Fibroblast of lung (primary cell): ENCODE data around the gene GPER1. TPM values are rescaled to one million over a fixed set of nuclear protein-coding genes. Genes with fewer than 3 reads are reported as not detected.

Experiments
- DNase-seq, 2 donors: peaks; one replicate each; pipeline versions ENCODE4 v3.0.0 to v3.0.0-alpha.2; 2010; ENCODE audit warnings: low read depth in 2 of 2
- H2AFZ ChIP-seq: 2 replicates; pipeline ENCODE4 v1.5.1; 2012; ENCODE audit warnings: low read length, control low read depth, inconsistent platforms
- H3K27ac ChIP-seq: 2 replicates; pipeline ENCODE4 v1.5.1; 2011; ENCODE audit warnings: low read length, control low read depth; ENCODE audit not compliant: insufficient read depth
- H3K27me3 ChIP-seq: 2 replicates; pipeline ENCODE4 v1.5.1; 2011; ENCODE audit warnings: mild to moderate bottlenecking, low read length; ENCODE audit not compliant: control insufficient read depth, insufficient read depth
- H3K36me3 ChIP-seq: 2 replicates; pipeline ENCODE4 v1.5.1; 2011; ENCODE audit warnings: low read length; ENCODE audit not compliant: control insufficient read depth, insufficient read depth
- H3K4me1 ChIP-seq: 2 replicates; pipeline ENCODE4 v1.5.1; 2011; ENCODE audit warnings: low read length; ENCODE audit not compliant: control insufficient read depth, insufficient read depth; ENCODE audit errors: extremely low read depth
- H3K4me2 ChIP-seq: 2 replicates; pipeline ENCODE4 v1.5.1; 2011; ENCODE audit warnings: low read length, control low read depth; ENCODE audit not compliant: insufficient read depth; ENCODE audit errors: extremely low read depth
- H3K4me3 ChIP-seq, 4 experiments: fragments of 200-600 bp in 1 of 4; sonication (generic) in 1 of 4; replicated peaks in 1 of 4; 2 replicates each; pipeline ENCODE4 v1.5.1; 2011 to 2016; ENCODE audit warnings: low read length in 4 of 4, low read depth in 3 of 4, mild to moderate bottlenecking in 3 of 4, control low read depth in 2 of 4, inconsistent platforms in 1 of 4, mixed read lengths in 1 of 4; ENCODE audit not compliant: insufficient read depth in 1 of 4; ENCODE audit errors: control extremely low read depth in 1 of 4
- H3K79me2 ChIP-seq: 2 replicates; pipeline ENCODE4 v1.5.1; 2012; ENCODE audit warnings: mild to moderate bottlenecking, low read length, inconsistent platforms; ENCODE audit not compliant: control insufficient read depth, insufficient read depth
- H3K9ac ChIP-seq: 2 replicates; pipeline ENCODE4 v1.5.1; 2011; ENCODE audit warnings: mild to moderate bottlenecking, low read length, control low read depth; ENCODE audit not compliant: insufficient read depth
- H3K9me3 ChIP-seq: 2 replicates; pipeline ENCODE4 v1.5.1; 2012; ENCODE audit warnings: low read depth, low read length; ENCODE audit not compliant: control insufficient read depth, insufficient read depth
- H4K20me1 ChIP-seq: 2 replicates; pipeline ENCODE4 v1.5.1; 2011; ENCODE audit warnings: low read length; ENCODE audit not compliant: control insufficient read depth, insufficient read depth; ENCODE audit errors: extremely low read depth
- EZH2 ChIP-seq: IDR thresholded peaks from 2 replicates; pipeline ENCODE4 v1.5.1; 2012; ENCODE audit warnings: low read length, control low read depth, mild to moderate bottlenecking; ENCODE audit errors: missing control alignments
- polyA plus RNA-seq, 2 donors: library from polyadenylated mRNA; depleted of rRNA in 1 of 2; stranded (reverse) in 1 of 2; unstranded in 1 of 2; fragments of >200 nt; gene quantifications; 2 replicates each; pipeline ENCODE4 v1.2.1, GENCODE V29; 2011 to 2012; ENCODE audit warnings: missing spikeins in 1 of 2
- total RNA-seq: library from RNA; depleted of rRNA; stranded (reverse); fragments of >200 nt; gene quantifications from 2 replicates; pipeline ENCODE4 v1.2.1, GENCODE V29; 2014
- TF ChIP-seq, protein P1 (sequence below), 2 donors: IDR thresholded peaks in 1 of 2; conservative IDR thresholded peaks in 1 of 2; 1 replicate in 1 of 2; 2 replicates in 1 of 2; pipeline ENCODE4 v1.5.1; 2011 to 2012; ENCODE audit warnings: low read length in 2 of 2, control low read depth in 1 of 2, inconsistent platforms in 1 of 2, low read depth in 1 of 2, mild to moderate bottlenecking in 1 of 2

GPER1 gene
- total and polyA plus RNA-seq, 2 donors (not counting 1 experiment from before 2014, with no cell fraction given), result 2.0 to 2.3 TPM

DNA sequence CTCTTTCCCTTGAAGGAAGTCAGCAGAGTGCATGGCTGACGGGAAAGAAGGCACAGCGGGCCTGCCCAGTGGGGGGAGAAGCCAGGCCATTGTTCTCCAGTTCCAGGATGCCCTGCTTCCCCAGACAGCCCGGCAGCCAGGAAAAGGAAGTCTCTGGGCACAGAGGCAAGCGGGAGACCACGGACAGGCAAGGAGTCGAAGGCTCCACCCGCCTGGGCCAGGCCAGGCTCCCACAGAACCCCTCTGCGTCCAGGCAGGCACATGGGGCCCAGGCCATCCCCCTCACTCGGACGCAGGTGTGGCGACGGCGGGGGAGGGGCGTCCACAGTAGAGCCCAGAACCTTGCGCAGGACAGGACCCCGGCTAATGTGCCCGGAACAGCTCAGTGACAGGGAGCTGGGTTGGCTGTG is 34.9 kb upstream of the GPER1 start:
- Histone ChIP-seq H4K20me1 (no peaks in the 10 kb centered on the region), H3K4me2 (no peak overlapping the region), H3K27me3 (no peaks in the 10 kb centered on the region), H3K27ac (no peak overlapping the region), H2AFZ (no peak overlapping the region), H3K4me3 (no peak overlapping the region), H3K79me2 (no peaks in the 10 kb centered on the region), H3K36me3 (peaks cover 1% of the 10 kb centered on the region), H3K9ac (no peak overlapping the region), H3K9me3 (no peaks in the 10 kb centered on the region), H3K4me1 (no peaks in the 10 kb centered on the region)
- no peak for TF ChIP-seq EZH2
- TF ChIP-seq, protein P1, sequence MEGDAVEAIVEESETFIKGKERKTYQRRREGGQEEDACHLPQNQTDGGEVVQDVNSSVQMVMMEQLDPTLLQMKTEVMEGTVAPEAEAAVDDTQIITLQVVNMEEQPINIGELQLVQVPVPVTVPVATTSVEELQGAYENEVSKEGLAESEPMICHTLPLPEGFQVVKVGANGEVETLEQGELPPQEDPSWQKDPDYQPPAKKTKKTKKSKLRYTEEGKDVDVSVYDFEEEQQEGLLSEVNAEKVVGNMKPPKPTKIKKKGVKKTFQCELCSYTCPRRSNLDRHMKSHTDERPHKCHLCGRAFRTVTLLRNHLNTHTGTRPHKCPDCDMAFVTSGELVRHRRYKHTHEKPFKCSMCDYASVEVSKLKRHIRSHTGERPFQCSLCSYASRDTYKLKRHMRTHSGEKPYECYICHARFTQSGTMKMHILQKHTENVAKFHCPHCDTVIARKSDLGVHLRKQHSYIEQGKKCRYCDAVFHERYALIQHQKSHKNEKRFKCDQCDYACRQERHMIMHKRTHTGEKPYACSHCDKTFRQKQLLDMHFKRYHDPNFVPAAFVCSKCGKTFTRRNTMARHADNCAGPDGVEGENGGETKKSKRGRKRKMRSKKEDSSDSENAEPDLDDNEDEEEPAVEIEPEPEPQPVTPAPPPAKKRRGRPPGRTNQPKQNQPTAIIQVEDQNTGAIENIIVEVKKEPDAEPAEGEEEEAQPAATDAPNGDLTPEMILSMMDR (conservative IDR thresholded peaks at IDR 0.05 in 1 of 2, IDR thresholded peaks at IDR 0.05 in 1 of 2; ENCODE audit: low read depth in 1 of 2, low read length in 2 of 2), result no peak
- no peak for DNase-seq

- H2AFZ ChIP-seq, result no peak overlapping the region
- peaks cover 1% of the 10 kb centered on the region for H3K36me3 ChIP-seq
- H3K4me1 ChIP-seq, result no peaks in the 10 kb centered on the region
- TF ChIP-seq, protein P1 (conservative IDR thresholded peaks at IDR 0.05 in 1 of 2, IDR thresholded peaks at IDR 0.05 in 1 of 2; ENCODE audit: low read depth in 1 of 2, low read length in 2 of 2), result no peak
- TF ChIP-seq EZH2, result no peak
- H3K4me2 ChIP-seq, result no peak overlapping the region
- DNase-seq, result no peak
- H3K4me3 ChIP-seq, result no peak overlapping the region
- no peaks in the 10 kb centered on the region for H3K9me3 ChIP-seq
- no peak overlapping the region for H3K27ac ChIP-seq
- no peaks in the 10 kb centered on the region for H3K79me2 ChIP-seq
- H3K9ac ChIP-seq, result no peak overlapping the region
- H3K27me3 ChIP-seq, result no peaks in the 10 kb centered on the region
- H4K20me1 ChIP-seq, result no peaks in the 10 kb centered on the region
These were observed 34.0 kb upstream of the GPER1 start for GRCh38 chr7:1053816-1054370.

DNA sequence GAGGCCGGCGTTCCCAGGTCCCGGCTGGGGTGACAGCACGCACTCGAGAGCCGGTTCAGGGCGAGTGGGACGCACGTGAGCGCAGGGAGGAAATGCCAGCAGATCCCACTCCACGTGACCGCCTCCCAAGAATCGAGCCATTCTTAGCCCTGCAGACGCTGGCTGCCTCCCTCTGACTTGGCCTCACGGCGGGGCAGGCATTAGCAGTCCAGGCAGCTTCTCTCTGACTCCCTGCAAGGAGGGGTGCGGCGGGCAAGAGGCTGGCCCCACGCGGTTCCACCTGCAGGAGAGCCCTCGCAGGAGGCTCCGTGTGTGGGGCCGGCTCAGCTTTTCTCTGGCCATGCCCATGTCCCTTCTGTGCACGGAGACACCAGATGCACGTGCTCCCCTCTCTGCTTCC is 33.5 kb upstream of the GPER1 start:
- no peak overlapping the region for H3K4me2 ChIP-seq
- H3K4me3 ChIP-seq, result no peak overlapping the region
- no peaks in the 10 kb centered on the region for H3K27me3 ChIP-seq
- H3K36me3 ChIP-seq, result peaks cover 1% of the 10 kb centered on the region
- H4K20me1 ChIP-seq, result no peaks in the 10 kb centered on the region
- H3K9me3 ChIP-seq, result no peaks in the 10 kb centered on the region
- TF ChIP-seq EZH2, result no peak
- TF ChIP-seq, protein P1 (conservative IDR thresholded peaks at IDR 0.05 in 1 of 2, IDR thresholded peaks at IDR 0.05 in 1 of 2; ENCODE audit: low read depth in 1 of 2, low read length in 2 of 2), result no peak
- H3K79me2 ChIP-seq, result no peaks in the 10 kb centered on the region
- H3K9ac ChIP-seq, result no peak overlapping the region
- H3K27ac ChIP-seq, result no peak overlapping the region
- no peak for DNase-seq
- H2AFZ ChIP-seq, result no peak overlapping the region
- no peaks in the 10 kb centered on the region for H3K4me1 ChIP-seq
